GM23338 (cell line): ENCODE data around the gene BICC1. TPM values are rescaled to one million over a fixed set of nuclear protein-coding genes. Genes with fewer than 3 reads are reported as not detected.

ENCODE experiments used
- ATAC-seq: fragments of 200-7000 bp; cut with Tn5 transposase; 3 replicates; pipeline ENCODE4 v1.9.1; 2020
- DNase-seq: peaks from one replicate; pipeline ENCODE4 v3.0.0-alpha.2; 2015; ENCODE audit warnings: low spot score
- H2AFZ ChIP-seq: fragments of 200-600 bp; sonication (generic); 2 replicates; pipeline ENCODE4 v1.8.0; 2016; ENCODE audit warnings: antibody characterized with exemption, mild to moderate bottlenecking, moderate library complexity
- H3F3A ChIP-seq: fragments of 200-600 bp; sonication (generic); replicated peaks from 2 replicates; pipeline ENCODE4 v1.8.0; 2017; ENCODE audit warnings: antibody characterized with exemption, mixed run types, low read depth
- H3K27ac ChIP-seq: fragments of 200-600 bp; sonication (generic); 2 replicates; pipeline ENCODE4 v1.6.1; 2016; ENCODE audit warnings: low read depth
- H3K27me3 ChIP-seq: fragments of 200-600 bp; sonication (generic); 2 replicates; pipeline ENCODE4 v1.8.0; 2016; ENCODE audit warnings: mild to moderate bottlenecking, mixed run types, moderate library complexity; ENCODE audit not compliant: insufficient read depth
- H3K36me3 ChIP-seq: fragments of 200-600 bp; sonication (generic); 2 replicates; pipeline ENCODE4 v1.8.0; 2016; ENCODE audit warnings: mild to moderate bottlenecking; ENCODE audit not compliant: insufficient read depth
- H3K4me1 ChIP-seq: fragments of 200-600 bp; sonication (generic); 2 replicates; pipeline ENCODE4 v1.8.0; 2016; ENCODE audit warnings: mild to moderate bottlenecking, moderate library complexity; ENCODE audit not compliant: insufficient read depth
- H3K4me2 ChIP-seq: fragments of 200-600 bp; sonication (generic); 2 replicates; pipeline ENCODE4 v1.7.1; 2017; ENCODE audit warnings: mixed run types
- H3K4me3 ChIP-seq: fragments of 200-600 bp; sonication (generic); 2 replicates; pipeline ENCODE4 v1.6.1; 2016; ENCODE audit warnings: mixed run types
- H3K79me2 ChIP-seq: fragments of 200-600 bp; sonication (generic); replicated peaks from 2 replicates; pipeline ENCODE4 v1.8.0; 2017; ENCODE audit warnings: mild to moderate bottlenecking; ENCODE audit not compliant: insufficient read depth
- H3K9me2 ChIP-seq: fragments of 200-600 bp; sonication (generic); 2 replicates; pipeline ENCODE4 v1.8.0; 2017; ENCODE audit not compliant: insufficient read depth
- H4K20me1 ChIP-seq: fragments of 200-600 bp; sonication (generic); replicated peaks from 2 replicates; pipeline ENCODE4 v1.8.0; 2017; ENCODE audit warnings: mild to moderate bottlenecking; ENCODE audit not compliant: insufficient read depth
- H3K27ac Mint-ChIP-seq: 2 replicates; pipeline ENCODE4 v1.8.0; 2020; ENCODE audit warnings: inconsistent platforms, mild to moderate bottlenecking, moderate library complexity, mixed read lengths
- H3K27me3 Mint-ChIP-seq: 3 replicates; pipeline ENCODE4 v1.8.0; 2022; ENCODE audit warnings: low read depth, mild to moderate bottlenecking, moderate library complexity, mixed read lengths, inconsistent platforms; ENCODE audit not compliant: insufficient read depth, poor library complexity
- H3K36me3 Mint-ChIP-seq: 3 replicates; pipeline ENCODE4 v1.8.0; 2021; ENCODE audit warnings: low read depth, mild to moderate bottlenecking, inconsistent platforms, moderate library complexity, mixed read lengths
- H3K4me1 Mint-ChIP-seq: 3 replicates; pipeline ENCODE4 v1.8.0; 2020; ENCODE audit warnings: mild to moderate bottlenecking, inconsistent platforms, mixed read lengths
- H3K4me3 Mint-ChIP-seq: 3 replicates; pipeline ENCODE4 v1.8.0; 2021; ENCODE audit warnings: moderate library complexity, mild to moderate bottlenecking, inconsistent platforms, mixed read lengths
- H3K9me3 Mint-ChIP-seq: 3 replicates; pipeline ENCODE4 v1.8.0; 2020; ENCODE audit warnings: moderate library complexity, mild to moderate bottlenecking, inconsistent platforms, mixed read lengths
- CTCF ChIP-seq, 2 experiments: fragments of 200-600 bp in 1 of 2; sonication (generic) in 1 of 2; conservative IDR thresholded peaks; 2 replicates each; pipeline versions ENCODE4 v1.5.1 to v1.6.1; 2016 to 2017; ENCODE audit warnings: antibody characterized with exemption in 2 of 2, low read depth in 2 of 2, mild to moderate bottlenecking in 2 of 2, moderate library complexity in 1 of 2
- ETS1 ChIP-seq: IDR thresholded peaks from 2 replicates; pipeline ENCODE4 v1.6.1; 2016; ENCODE audit warnings: antibody characterized with exemption
- EZH2 ChIP-seq: fragments of 200-600 bp; sonication (generic); IDR thresholded peaks from one replicate; pipeline ENCODE4 v1.8.0; 2017; ENCODE audit warnings: antibody characterized with exemption, mild to moderate bottlenecking, low read depth; ENCODE audit not compliant: unreplicated experiment
- REST ChIP-seq: IDR thresholded peaks from one replicate; pipeline ENCODE4 v1.6.1; 2018; ENCODE audit warnings: antibody characterized with exemption; ENCODE audit not compliant: unreplicated experiment
- STAT1 ChIP-seq: IDR thresholded peaks from one replicate; pipeline ENCODE4 v1.6.1; 2016; ENCODE audit warnings: antibody characterized with exemption; ENCODE audit not compliant: unreplicated experiment
- ZNF114 ChIP-seq: fragments of 250-450 bp; sonication (Bioruptor Pico); IDR thresholded peaks from 2 replicates; pipeline ENCODE4 v1.5.0; 2020; ENCODE audit warnings: mild to moderate bottlenecking, moderate library complexity
- ZNF331 ChIP-seq: fragments of 250-450 bp; sonication (Bioruptor Pico); IDR thresholded peaks from 2 replicates; pipeline ENCODE4 v1.5.0; 2020; ENCODE audit warnings: low read depth, mild to moderate bottlenecking, moderate library complexity
- polyA plus RNA-seq: library from polyadenylated mRNA; unstranded; fragments of >200 nt; fragmentation: Nextera tagmentation; extraction: Ambion mirVana; gene quantifications from 2 replicates; pipeline ENCODE4 v1.2.1, GENCODE V29; 2016
- total RNA-seq: library from RNA; depleted of rRNA; stranded (reverse); fragments of >200 nt; shearing (Covaris generic); gene quantifications from 2 replicates; pipeline ENCODE4 v1.2.3, GENCODE V29; 2014

The BICC1 gene
- total and polyA plus RNA-seq, 2 experiments from 2014 or later = 1.3 to 2.2 TPM

DNA sequence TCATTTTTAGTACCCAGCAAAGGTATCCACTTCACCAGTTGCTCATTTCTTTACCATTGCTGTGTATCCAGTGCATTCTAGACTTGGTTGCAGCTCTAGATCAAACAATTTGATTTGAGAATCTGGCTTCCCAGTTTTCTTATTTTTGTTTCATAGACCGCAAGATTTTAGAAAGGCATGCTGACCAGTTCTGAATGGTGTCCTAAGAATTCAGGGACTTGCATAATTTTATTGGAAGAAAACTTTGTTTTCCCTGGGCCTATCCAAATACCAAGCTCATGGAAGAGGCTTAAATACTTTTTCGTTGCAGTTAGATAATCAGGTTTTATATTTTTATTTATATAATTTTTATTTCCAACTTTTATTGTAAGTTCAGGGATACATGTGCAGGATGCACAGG is 58.3 kb downstream of the BICC1 start:
- no peaks in the 10 kb centered on the region for H3F3A ChIP-seq
- H3K9me2 ChIP-seq = 0 out of 2 replicates have a peak, but pooled peaks cover 3% of the 10 kb centered on the region
- H3K27ac ChIP-seq = no peak overlapping the region
- Mint-ChIP-seq H3K36me3 (no peaks in the 10 kb centered on the region), H3K4me1 (no peaks in the 10 kb centered on the region), H3K27ac (no peak overlapping the region), H3K27me3 (no peaks in the 10 kb centered on the region), H3K9me3 (no peaks in the 10 kb centered on the region), H3K4me3 (no peak overlapping the region)
- no peaks in the 10 kb centered on the region for H3K36me3 ChIP-seq
- no peak overlapping the region for H2AFZ ChIP-seq
- no peaks in the 10 kb centered on the region for H3K79me2 ChIP-seq
- no peak overlapping the region for H3K4me2 ChIP-seq
- no peak for DNase-seq
- TF ChIP-seq ZNF331 (CRISPR knock-in tag) = no peak
- no peak for TF ChIP-seq STAT1
- TF ChIP-seq ZNF114 (CRISPR knock-in tag) = no peak
- no peak for TF ChIP-seq REST
- TF ChIP-seq ETS1 = no peak
- TF ChIP-seq CTCF (conservative IDR thresholded peaks at IDR 0.05; ENCODE audit: low read depth in 2 of 2) = no peak
- ATAC-seq = no peak
- H3K4me3 ChIP-seq = no peak overlapping the region
- H3K27me3 ChIP-seq = no peaks in the 10 kb centered on the region
- no peaks in the 10 kb centered on the region for H4K20me1 ChIP-seq
- H3K4me1 ChIP-seq = no peaks in the 10 kb centered on the region

DNA sequence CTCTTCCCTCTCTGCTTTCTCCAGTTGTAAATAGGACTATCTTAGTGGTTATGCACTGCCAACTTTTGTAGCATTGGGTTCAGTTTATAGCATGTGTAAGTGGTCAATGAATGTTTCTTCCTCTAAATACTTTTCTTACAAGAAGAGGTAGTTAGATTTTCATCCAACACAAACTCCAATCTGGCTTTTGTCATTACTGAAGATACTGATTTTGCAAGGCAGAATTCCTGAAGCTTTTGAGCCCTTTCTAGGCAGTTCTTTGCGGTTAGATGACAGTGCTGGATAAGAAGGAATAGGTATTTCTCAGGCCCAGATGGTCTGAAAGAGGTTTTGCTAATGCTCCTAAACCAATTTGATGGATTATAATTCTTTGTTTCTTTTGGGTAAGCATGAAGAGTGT is 60.5 kb downstream of the BICC1 start:
- Histone ChIP-seq H3K4me2 (no peak overlapping the region), H4K20me1 (no peaks in the 10 kb centered on the region), H3K36me3 (no peaks in the 10 kb centered on the region), H2AFZ (no peak overlapping the region), H3K27ac (no peak overlapping the region), H3K4me1 (no peaks in the 10 kb centered on the region), H3K79me2 (no peaks in the 10 kb centered on the region; the same call in 1 of the 2 replicates), H3K4me3 (no peak overlapping the region), H3K27me3 (no peaks in the 10 kb centered on the region), H3K9me2 (0 out of 2 replicates have a peak, but pooled peaks cover 3% of the 10 kb centered on the region), H3F3A (no peaks in the 10 kb centered on the region)
- Mint-ChIP-seq H3K4me3 (no peak overlapping the region), H3K27ac (no peak overlapping the region), H3K36me3 (no peaks in the 10 kb centered on the region), H3K27me3 (no peaks in the 10 kb centered on the region), H3K4me1 (no peaks in the 10 kb centered on the region), H3K9me3 (no peaks in the 10 kb centered on the region)
- ATAC-seq (no peak), DNase-seq (no peak)
- no peak for TF ChIP-seq CTCF (conservative IDR thresholded peaks at IDR 0.05; ENCODE audit: low read depth in 2 of 2)
- no peak for TF ChIP-seq ZNF114 (CRISPR knock-in tag)
- TF ChIP-seq EZH2 = no peak
